ENCODE measurements around the gene RNF150. TPM values are rescaled to one million over a fixed set of nuclear protein-coding genes. Genes with fewer than 3 reads are reported as not detected.
"Not testable (repeated sequence)": the region's sequence is repeated elsewhere in the genome, so short reads cannot be mapped to it uniquely, and the experiment has no call there.

The RNF150 gene
- total RNA-seq: 13.2 TPM

- peak; percentile 89 for DNase-seq (ENCODE audit: low spot score)
- intact Hi-C loops (cut with DNase I): loop anchor here (2.0 kb wide), 1 partner anchor 271 kb away; no protein-coding TSS in a partner anchor
- ATAC-seq: peak; percentile 93
Observed at GRCh38 chr4:141133146-141133998, at the start of gene RNF150. TSS of gene RNF150 (minus strand) at chr4:141133469.

DNA sequence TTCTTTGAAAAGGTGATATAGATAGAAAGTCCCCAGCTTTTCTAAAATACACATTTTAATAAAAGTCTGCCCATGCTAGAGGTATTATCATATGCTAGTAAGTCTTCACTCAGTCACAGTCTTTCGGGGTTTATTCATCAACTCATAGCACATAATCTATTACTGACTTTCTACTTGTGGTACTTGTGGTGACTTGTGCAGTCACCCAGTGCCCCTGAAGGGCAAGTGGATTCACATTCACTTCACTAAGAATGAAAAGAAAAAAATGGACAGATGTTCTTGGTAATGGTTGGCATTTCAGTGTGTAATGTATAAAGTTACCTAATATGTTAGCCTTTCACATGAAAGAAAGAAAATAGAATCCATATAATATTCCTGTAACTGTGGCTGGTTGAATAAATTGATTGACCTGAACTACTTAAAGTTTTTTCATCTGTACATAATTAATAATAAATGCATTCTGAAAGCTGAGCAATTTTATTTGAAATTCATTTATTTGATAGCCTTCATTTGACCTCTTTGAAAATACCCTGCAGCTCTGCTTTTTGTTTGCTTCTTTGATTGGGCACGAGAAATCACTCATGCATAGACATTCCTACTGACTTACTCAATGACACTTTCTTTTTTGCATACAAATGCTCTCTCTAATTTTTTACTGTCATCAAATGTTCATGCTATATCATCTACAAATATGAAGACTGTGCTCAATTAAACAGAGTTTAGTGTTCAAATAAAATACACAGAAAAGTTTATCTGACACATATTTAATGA, 47.9 kb upstream of the RNF150 start:
- intact Hi-C loops (cut with DNase I): no loop called here
- DNase-seq (ENCODE audit: low spot score) (no peak), ATAC-seq (no peak)

DNA sequence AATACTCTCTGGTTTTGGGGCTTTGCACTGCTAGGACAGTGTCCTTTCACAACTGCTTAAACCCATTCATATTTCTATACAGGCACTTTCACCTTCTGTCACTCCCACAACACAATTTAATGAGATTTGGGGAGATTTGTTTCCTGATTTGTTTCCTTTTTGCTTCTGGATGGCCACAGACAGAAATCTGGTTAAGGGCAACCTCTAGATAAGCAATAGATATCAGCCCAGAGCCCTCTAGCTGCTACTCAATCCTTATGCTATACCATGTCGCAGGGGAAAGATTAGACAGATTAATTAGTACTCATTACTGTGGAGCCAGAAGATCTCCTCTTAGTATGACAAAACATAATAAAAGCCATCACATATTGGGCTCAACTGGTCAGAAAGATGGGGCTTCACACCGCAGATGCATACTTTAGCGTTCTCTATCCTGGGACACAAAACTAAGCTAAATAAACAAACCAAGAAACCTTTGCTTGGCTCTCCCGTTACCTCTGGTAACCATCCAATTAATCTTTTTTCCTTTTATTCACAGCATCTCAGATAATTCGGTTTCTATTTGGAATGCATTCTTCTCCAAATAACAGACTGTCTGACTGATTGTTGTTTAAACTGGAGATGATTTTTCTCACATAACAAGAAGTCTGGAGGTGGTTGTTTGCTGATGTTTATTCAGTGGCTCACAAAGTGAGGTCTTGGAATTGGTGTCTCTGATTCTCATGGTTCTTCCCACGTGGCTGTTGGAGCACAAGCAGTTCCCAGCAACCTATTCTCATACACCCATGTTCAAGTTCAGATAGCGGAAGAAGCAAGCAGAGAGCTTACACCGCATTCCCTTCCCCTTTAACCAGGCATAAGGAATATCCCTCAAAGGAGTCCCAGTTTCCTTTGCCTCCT, 46.5 kb upstream of the RNF150 start:
- intact Hi-C loops (cut with DNase I): no loop called here
- DNase-seq (ENCODE audit: low spot score): no peak
- no peak for ATAC-seq

DNA sequence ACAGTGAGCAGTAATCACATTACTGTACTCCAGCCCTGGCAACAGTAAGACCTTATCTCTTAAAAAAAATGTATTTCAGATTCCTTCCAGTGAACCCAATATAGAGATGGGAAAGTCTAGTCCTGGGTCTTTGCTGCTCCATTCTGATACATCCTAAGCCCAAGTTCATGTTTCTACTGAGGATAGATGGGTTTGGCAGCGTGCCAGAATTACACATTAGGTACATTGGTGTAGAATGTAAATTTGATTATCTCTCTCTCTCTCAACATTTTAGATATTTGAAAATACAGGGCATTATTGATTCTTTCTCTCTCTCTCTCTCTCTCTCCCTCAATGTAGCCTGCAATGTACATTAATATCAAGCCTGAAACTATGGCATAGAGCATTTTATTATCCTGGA, 43.9 kb upstream of the RNF150 start:
- ATAC-seq: no peak
- no peak for DNase-seq (ENCODE audit: low spot score)
- intact Hi-C loops (cut with DNase I): no loop called here

DNA sequence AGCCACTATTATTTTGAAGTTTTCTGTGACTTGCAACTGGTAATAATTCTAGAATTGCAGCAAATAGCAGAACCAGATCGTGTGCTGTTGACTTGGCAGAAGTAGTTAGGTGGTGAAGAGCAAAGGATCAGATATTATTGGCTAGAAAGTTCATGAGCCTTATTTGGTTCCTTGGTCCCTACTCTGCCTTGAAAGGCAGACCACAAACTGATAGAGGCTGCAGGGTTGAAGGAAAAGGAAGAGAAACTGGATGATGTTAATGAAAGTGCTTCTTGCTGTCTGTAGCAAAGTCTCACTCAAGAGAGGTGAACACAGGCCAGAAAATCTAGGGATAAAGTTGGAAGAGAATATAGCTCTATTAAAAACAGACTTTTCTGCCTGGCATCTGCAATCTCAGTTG, 41.2 kb upstream of the RNF150 start:
- ATAC-seq (peak; percentile 55), DNase-seq (ENCODE audit: low spot score) (no peak)
- intact Hi-C loops (cut with DNase I): no loop called here

- ATAC-seq (no peak), DNase-seq (ENCODE audit: low spot score) (no peak)
- intact Hi-C loops (cut with DNase I): no loop called here
Observed at GRCh38 chr4:141170671-141171070, 37.4 kb upstream of the RNF150 start.

DNA sequence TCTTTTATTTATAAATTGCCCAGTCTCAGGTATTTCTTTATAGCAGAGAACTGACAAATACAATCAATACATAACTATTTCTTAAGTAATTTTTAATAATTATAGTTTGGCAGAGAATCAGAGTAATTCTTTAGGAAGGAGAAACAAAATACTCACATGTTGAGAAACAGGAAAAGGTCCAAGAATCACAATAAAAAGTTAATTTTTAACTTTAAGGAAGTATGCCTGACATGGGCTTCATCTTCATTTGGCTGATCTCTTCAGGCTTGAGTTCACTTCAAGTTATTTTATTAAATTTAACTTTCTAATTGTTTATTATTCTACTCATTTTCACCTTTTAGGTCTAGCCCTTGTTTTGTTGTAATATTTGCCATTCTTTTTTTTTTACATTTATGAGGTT, 36.1 kb upstream of the RNF150 start:
- ATAC-seq (no peak), DNase-seq (ENCODE audit: low spot score) (no peak)
- intact Hi-C loops (cut with DNase I): no loop called here

- DNase-seq (ENCODE audit: low spot score); ATAC-seq; intact Hi-C loops (cut with DNase I): not testable (repeated sequence)
Observed at GRCh38 chr4:141165001-141165400, 31.7 kb upstream of the RNF150 start.

DNA sequence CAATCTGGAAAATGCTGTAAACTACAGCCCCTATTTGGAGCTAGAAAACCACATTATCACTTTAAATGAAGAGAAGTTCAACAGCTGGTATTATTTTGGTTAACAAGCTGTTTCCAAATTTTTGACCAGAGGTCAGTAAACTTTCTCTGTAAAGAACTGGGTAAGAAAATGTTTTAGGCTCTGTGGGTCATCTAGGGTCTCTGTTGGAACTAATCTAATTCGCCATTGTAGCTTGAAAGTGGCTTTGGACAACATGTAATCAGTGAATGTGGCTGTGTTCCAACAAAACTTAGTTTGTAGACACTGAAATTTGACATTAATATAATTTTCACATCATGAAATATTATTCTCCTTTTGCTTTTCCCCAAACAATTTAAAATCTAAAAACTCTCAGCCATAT, 25.8 kb upstream of the RNF150 start:
- intact Hi-C loops (cut with DNase I): no loop called here
- ATAC-seq (no peak), DNase-seq (ENCODE audit: low spot score) (no peak)

DNA sequence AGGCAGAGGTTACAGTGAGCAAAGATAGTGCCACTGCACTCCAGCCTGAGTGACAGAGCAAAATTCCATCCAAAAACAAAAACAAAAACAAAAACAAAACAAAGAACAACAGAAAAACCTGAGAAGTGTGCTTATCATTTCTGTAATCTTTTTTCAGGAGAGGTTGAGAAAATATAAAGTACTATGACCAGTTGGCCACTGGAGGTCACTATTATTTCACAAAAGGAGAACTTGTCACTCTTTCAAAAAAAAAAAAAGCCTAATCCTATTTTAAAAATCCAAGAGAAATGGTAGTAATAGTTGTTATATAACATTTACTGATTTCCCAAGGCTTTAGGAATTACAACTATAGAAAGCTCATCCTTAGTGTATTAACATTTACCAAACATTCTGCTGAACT, 24.9 kb upstream of the RNF150 start:
- intact Hi-C loops (cut with DNase I): no loop called here
- DNase-seq (ENCODE audit: low spot score) (no peak), ATAC-seq (no peak)

DNA sequence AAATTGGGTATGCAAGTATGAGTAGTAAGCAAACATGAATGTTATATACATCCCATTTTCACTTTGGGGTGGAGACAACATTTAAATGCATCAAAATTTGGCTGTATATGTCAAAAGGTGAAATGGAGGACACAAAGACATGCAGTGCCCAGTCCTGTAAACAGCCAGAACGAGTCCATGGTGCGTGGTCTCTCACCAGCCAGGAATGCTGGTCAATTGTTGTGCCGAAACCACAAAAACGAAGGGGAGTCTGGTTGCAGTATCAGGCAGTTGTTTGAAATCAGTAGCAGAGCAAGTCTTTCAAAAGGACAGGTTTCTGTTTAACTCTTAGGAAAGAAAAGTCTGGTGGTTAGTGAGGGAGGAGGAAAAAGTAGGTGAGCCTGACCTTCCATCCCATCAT, 22.3 kb upstream of the RNF150 start:
- intact Hi-C loops (cut with DNase I): no loop called here
- DNase-seq (ENCODE audit: low spot score): no peak
- no peak for ATAC-seq

GRCh38 chr4:141154725-141155124, 21.5 kb upstream of the RNF150 start:
- DNase-seq (ENCODE audit: low spot score) (no peak), ATAC-seq (no peak)
- intact Hi-C loops (cut with DNase I): no loop called here

DNA sequence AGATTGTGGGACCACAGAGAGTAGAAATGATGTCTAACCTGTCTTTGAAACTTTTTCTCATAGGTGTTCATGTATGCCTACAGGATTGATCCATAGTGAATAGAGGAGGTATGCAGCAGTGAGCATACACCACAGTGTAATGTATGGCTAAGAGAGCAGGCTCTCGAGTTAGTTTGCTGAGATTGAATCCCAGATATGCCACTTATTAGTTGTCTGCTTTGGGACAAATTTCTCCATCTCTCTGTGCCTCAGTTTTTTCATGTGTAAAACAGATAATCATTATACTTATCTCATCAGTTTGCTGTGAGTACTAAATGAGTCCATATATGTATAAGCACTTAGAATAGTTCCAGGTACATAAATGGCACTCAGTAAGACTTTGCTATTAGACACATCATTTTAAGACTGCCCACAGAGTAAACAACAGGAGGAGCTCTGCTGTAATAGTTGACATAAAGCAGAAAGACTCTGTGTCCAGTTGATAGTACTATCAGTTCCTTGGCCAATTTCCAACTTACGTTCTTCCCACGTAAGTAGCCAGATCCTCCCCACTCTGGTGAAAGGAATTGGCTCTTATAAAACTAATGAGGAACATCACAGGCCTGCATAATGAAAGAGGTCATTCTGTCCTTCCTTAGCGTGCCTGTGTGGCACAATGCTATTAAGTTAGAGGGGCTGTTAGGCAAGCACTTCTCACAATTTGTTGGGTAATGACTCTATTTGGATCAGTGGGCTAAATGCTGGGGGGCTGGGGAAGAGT, 20.7 kb upstream of the RNF150 start:
- no peak for DNase-seq (ENCODE audit: low spot score)
- ATAC-seq: peak; percentile 52
- intact Hi-C loops (cut with DNase I): no loop called here

- ATAC-seq (no peak), DNase-seq (ENCODE audit: low spot score) (no peak)
- intact Hi-C loops (cut with DNase I): no loop called here
Observed at GRCh38 chr4:141144207-141144606, 10.9 kb upstream of the RNF150 start.

DNA sequence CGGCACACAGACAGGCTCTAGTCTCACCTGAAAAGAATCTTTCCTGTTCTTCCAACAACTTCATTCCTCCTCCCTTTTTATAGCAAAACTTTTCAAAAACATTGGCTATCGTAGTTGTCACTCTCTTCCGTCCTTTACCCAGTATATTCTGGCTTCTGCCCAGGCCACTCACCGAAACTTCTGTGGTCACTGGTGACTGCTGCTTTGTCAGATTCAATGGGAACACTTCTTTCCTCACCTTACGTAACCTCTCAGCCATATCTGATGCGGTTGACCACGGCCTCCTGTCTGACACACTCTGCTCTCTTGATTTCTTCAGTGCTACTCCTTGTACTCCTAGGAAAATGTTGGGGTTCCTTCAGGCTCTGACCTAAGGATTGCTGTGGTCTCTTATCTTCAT, 9.2 kb upstream of the RNF150 start:
- intact Hi-C loops (cut with DNase I): no loop called here
- ATAC-seq: no peak
- no peak for DNase-seq (ENCODE audit: low spot score)

GRCh38 chr4:141140391-141141200, 7.3 kb upstream of the RNF150 start:
- DNase-seq (ENCODE audit: low spot score) (no peak), ATAC-seq (peak; percentile 46)
- intact Hi-C loops (cut with DNase I): no loop called here

GRCh38 chr4:141133999-141134995, 1.0 kb upstream of the RNF150 start:
- ATAC-seq (no peak), DNase-seq (ENCODE audit: low spot score) (no peak)
- intact Hi-C loops (cut with DNase I): loop anchor here (2.0 kb wide), 1 partner anchor 271 kb away; no protein-coding TSS in a partner anchor
